ENCODE data around the gene SPECC1.

DNA sequence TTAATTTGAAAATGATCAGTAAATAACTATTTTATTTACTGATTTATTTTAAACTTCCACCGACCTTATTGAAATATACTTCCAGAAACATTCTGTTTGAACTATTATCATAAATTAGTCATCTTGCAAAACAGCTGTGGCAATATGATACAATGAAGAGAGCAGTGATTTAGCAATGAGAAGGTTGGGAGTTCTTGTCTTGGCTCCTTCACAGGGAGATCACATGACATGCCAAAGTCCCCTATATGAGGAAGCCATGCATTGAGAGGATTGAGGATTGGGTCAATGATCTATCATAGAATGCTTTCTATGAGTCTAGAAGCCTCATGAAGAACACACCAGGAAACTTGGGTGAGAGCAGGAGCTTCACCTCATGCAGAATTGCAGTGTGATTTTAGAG, 235.5 kb downstream of the SPECC1 start:
- no peak for TF ChIP-seq MEF2A (IDR thresholded peaks at IDR 0.05; ENCODE audit: insufficient read depth, low read depth, low read length)
- TF ChIP-seq FOXM1 (IDR thresholded peaks at IDR 0.05; ENCODE audit: low read depth, low read length) = no peak
- no peak for TF ChIP-seq SMC3 (IDR thresholded peaks at IDR 0.05; ENCODE audit: borderline replicate concordance, low read length)
- TF ChIP-seq ZZZ3 (IDR thresholded peaks at IDR 0.05; ENCODE audit: control insufficient read depth, insufficient read length, low read depth) = no peak
- TF ChIP-seq FOS (IDR thresholded peaks at IDR 0.05; ENCODE audit: borderline replicate concordance, extremely low read depth, insufficient read length) = no peak
- TF ChIP-seq, protein P1, sequence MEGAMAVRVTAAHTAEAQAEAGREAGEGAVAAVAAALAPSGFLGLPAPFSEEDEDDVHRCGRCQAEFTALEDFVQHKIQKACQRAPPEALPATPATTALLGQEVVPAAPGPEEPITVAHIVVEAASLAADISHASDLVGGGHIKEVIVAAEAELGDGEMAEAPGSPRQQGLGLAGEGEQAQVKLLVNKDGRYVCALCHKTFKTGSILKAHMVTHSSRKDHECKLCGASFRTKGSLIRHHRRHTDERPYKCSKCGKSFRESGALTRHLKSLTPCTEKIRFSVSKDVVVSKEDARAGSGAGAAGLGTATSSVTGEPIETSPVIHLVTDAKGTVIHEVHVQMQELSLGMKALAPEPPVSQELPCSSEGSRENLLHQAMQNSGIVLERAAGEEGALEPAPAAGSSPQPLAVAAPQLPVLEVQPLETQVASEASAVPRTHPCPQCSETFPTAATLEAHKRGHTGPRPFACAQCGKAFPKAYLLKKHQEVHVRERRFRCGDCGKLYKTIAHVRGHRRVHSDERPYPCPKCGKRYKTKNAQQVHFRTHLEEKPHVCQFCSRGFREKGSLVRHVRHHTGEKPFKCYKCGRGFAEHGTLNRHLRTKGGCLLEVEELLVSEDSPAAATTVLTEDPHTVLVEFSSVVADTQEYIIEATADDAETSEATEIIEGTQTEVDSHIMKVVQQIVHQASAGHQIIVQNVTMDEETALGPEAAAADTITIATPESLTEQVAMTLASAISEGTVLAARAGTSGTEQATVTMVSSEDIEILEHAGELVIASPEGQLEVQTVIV (IDR thresholded peaks at IDR 0.05; ENCODE audit: borderline replicate concordance, partially characterized antibody) = no peak
